ENCODE data around the gene DHX32. TPM values are rescaled to one million over a fixed set of nuclear protein-coding genes. Genes with fewer than 3 reads are reported as not detected.

Gene DHX32
- polyA plus RNA-seq, 1 donor (not counting 4 experiments of a cell fraction or from before 2014, with no cell fraction given): 48.3 TPM

DNA sequence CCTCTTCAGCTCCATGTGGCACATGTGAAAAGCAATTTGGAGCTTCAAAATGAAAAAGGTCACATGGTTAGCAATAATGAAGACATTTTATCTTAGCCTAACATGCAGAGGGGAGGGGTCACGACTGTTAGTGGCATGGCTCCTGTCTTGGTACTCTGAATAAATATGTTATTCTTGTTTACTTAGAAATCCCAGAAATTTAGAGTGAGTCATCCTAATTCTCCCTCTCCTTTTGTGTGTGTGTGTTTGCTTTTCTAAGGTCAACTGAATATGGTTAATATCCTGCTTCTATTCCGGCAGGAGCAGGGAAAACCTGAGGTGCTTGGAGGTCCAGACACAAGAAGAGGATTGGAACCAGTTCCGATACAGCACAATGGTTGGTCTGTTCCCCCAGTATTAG is 40.1 kb downstream of the DHX32 start:
- no peak for FAIRE-seq
- H4K20me1 ChIP-seq (ENCODE audit: control insufficient read depth, extremely low read depth, insufficient read depth, low read length): peaks cover 3% of the 10 kb centered on the region
- dilution Hi-C loops (cut with MboI; ENCODE audit: extremely low pct_ligation_motif_present, low sequenced_read_pairs): no loop called here
- H3K27me3 ChIP-seq (ENCODE audit: control insufficient read depth, extremely low read depth, insufficient read depth, low read length): no peaks in the 10 kb centered on the region
- H3K4me1 ChIP-seq (ENCODE audit: control insufficient read depth, extremely low read depth, insufficient read depth, low read length): no peaks in the 10 kb centered on the region
- no peaks in the 10 kb centered on the region for H3K9me3 ChIP-seq (ENCODE audit: control insufficient read depth, low read depth, low read length)
- no peak overlapping the region for H2AFZ ChIP-seq (ENCODE audit: control insufficient read depth, low read length)
- peaks cover 34 to 46% of the 10 kb centered on the region in 2 experiments for H3K36me3 ChIP-seq (ENCODE audit: control insufficient read depth in 2 of 2, extremely low read depth in 1 of 2, insufficient read depth in 2 of 2, low read length in 2 of 2)
- no peak overlapping the region for H3K4me2 ChIP-seq (ENCODE audit: control insufficient read depth, extremely low read depth, insufficient read depth, low read depth, low read length)
- H3K4me3 ChIP-seq (ENCODE audit: control insufficient read depth in 2 of 3, extremely low read depth in 1 of 3, insufficient read depth in 2 of 3, low read depth in 1 of 3, low read length in 3 of 3): no peak overlapping the region
- no peaks in the 10 kb centered on the region for H3K79me2 ChIP-seq (ENCODE audit: control insufficient read depth, insufficient read depth, low read length)
- H3K9ac ChIP-seq (ENCODE audit: control insufficient read depth, extremely low read depth, insufficient read depth, low read length): no peak overlapping the region
- H3K9me1 ChIP-seq (ENCODE audit: control insufficient read depth, extremely low read depth, insufficient read depth, low read length): no peaks in the 10 kb centered on the region
- no peak for TF ChIP-seq EZH2 (IDR thresholded peaks at IDR 0.05; ENCODE audit: low read length)
- TF ChIP-seq, protein P1, sequence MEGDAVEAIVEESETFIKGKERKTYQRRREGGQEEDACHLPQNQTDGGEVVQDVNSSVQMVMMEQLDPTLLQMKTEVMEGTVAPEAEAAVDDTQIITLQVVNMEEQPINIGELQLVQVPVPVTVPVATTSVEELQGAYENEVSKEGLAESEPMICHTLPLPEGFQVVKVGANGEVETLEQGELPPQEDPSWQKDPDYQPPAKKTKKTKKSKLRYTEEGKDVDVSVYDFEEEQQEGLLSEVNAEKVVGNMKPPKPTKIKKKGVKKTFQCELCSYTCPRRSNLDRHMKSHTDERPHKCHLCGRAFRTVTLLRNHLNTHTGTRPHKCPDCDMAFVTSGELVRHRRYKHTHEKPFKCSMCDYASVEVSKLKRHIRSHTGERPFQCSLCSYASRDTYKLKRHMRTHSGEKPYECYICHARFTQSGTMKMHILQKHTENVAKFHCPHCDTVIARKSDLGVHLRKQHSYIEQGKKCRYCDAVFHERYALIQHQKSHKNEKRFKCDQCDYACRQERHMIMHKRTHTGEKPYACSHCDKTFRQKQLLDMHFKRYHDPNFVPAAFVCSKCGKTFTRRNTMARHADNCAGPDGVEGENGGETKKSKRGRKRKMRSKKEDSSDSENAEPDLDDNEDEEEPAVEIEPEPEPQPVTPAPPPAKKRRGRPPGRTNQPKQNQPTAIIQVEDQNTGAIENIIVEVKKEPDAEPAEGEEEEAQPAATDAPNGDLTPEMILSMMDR (optimal IDR thresholded peaks at IDR 0.05 in 1 of 3, IDR thresholded peaks at IDR 0.05 in 1 of 3, conservative IDR thresholded peaks at IDR 0.05 in 1 of 3; ENCODE audit: extremely low read depth in 1 of 3, insufficient read depth in 2 of 3, low read length in 3 of 3): no peak
- no peak for DNase-seq (ENCODE audit: low read depth, low spot score)
- H3K27ac ChIP-seq (ENCODE audit: control insufficient read depth, insufficient read depth, low read length): no peak overlapping the region

DNA sequence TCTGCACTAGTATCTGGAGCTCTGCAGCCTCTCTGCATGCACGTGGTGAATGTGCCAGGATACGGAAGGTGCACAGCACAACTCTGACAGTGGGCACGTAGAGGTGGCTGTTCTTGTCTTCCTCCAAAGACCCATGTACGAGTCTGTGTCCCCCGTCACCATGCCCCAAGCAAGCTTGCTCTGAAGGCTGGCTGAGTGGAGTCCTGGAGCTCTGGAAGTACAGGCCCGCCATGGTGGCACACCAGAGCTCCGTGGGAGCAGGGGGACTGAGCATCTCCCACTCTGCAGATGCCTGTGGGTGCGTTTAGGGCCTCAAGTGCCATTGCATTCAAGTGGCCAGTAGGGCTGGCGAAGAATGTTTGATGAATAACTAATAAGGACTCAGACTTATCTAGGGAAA is 40.7 kb downstream of the DHX32 start:
- H3K4me1 ChIP-seq (ENCODE audit: control insufficient read depth, extremely low read depth, insufficient read depth, low read length): no peaks in the 10 kb centered on the region
- H3K9me1 ChIP-seq (ENCODE audit: control insufficient read depth, extremely low read depth, insufficient read depth, low read length): no peaks in the 10 kb centered on the region
- dilution Hi-C loops (cut with MboI; ENCODE audit: extremely low pct_ligation_motif_present, low sequenced_read_pairs): no loop called here
- H3K27ac ChIP-seq (ENCODE audit: control insufficient read depth, insufficient read depth, low read length): no peak overlapping the region
- H3K9ac ChIP-seq (ENCODE audit: control insufficient read depth, extremely low read depth, insufficient read depth, low read length): no peak overlapping the region
- H3K36me3 ChIP-seq (ENCODE audit: control insufficient read depth in 2 of 2, extremely low read depth in 1 of 2, insufficient read depth in 2 of 2, low read length in 2 of 2): peaks cover 32 to 51% of the 10 kb centered on the region in 2 experiments
- no peak for FAIRE-seq
- H3K4me2 ChIP-seq (ENCODE audit: control insufficient read depth, extremely low read depth, insufficient read depth, low read depth, low read length): no peak overlapping the region
- H3K9me3 ChIP-seq (ENCODE audit: control insufficient read depth, low read depth, low read length): no peaks in the 10 kb centered on the region
- H3K79me2 ChIP-seq (ENCODE audit: control insufficient read depth, insufficient read depth, low read length): no peaks in the 10 kb centered on the region
- peaks cover 3% of the 10 kb centered on the region for H4K20me1 ChIP-seq (ENCODE audit: control insufficient read depth, extremely low read depth, insufficient read depth, low read length)
- DNase-seq (ENCODE audit: low read depth, low spot score): no peak
- no peak overlapping the region for H2AFZ ChIP-seq (ENCODE audit: control insufficient read depth, low read length)
- H3K4me3 ChIP-seq (ENCODE audit: control insufficient read depth in 2 of 3, extremely low read depth in 1 of 3, insufficient read depth in 2 of 3, low read depth in 1 of 3, low read length in 3 of 3): no peak overlapping the region
- TF ChIP-seq, protein P1 (optimal IDR thresholded peaks at IDR 0.05 in 1 of 3, IDR thresholded peaks at IDR 0.05 in 1 of 3, conservative IDR thresholded peaks at IDR 0.05 in 1 of 3; ENCODE audit: extremely low read depth in 1 of 3, insufficient read depth in 2 of 3, low read length in 3 of 3): no peak
- TF ChIP-seq EZH2 (IDR thresholded peaks at IDR 0.05; ENCODE audit: low read length): no peak
- no peaks in the 10 kb centered on the region for H3K27me3 ChIP-seq (ENCODE audit: control insufficient read depth, extremely low read depth, insufficient read depth, low read length)
